NCI-H187 (cell line): ENCODE measurements around the gene SH2D3A.
"Not testable (repeated sequence)": the region's sequence is repeated elsewhere in the genome, so short reads cannot be mapped to it uniquely, and the experiment has no call there.

Experiments used
- DNase-seq, 2 experiments: peaks; one replicate each; lab custom pipeline; 2025; lab: John Stamatoyannopoulos, UW

Gene SH2D3A

GRCh38 chr19:6767357-6768235 is at the start of gene SH2D3A:
Gene SH2D3A (minus strand): TSS chr19:6767435. CDS start chr19:6763748, 3,687 bp downstream.
- no peak for DNase-seq

GRCh38 chr19:6813659-6814058 is 46.4 kb upstream of the SH2D3A start:
- no peak for DNase-seq

- no peak for DNase-seq
Observed at GRCh38 chr19:6812612-6813011, 45.4 kb upstream of the SH2D3A start.

GRCh38 chr19:6811906-6812305 is 44.7 kb upstream of the SH2D3A start:
- peak in 1 of 2 experiments; percentile 1 for DNase-seq

- DNase-seq: no peak
Observed at GRCh38 chr19:6811378-6811777, 44.1 kb upstream of the SH2D3A start.

- no peak for DNase-seq
Observed at GRCh38 chr19:6809262-6809661, 42.0 kb upstream of the SH2D3A start.

GRCh38 chr19:6808494-6808893 is 41.3 kb upstream of the SH2D3A start:
- DNase-seq: no peak

- DNase-seq: no peak
Observed at GRCh38 chr19:6807291-6807690, 40.1 kb upstream of the SH2D3A start.

- DNase-seq: no peak
Observed at GRCh38 chr19:6806488-6806887, 39.3 kb upstream of the SH2D3A start.

GRCh38 chr19:6803036-6803404 is 35.8 kb upstream of the SH2D3A start:
- DNase-seq: no peak

- DNase-seq: no peak
Observed at GRCh38 chr19:6802336-6803035, 35.3 kb upstream of the SH2D3A start.

- DNase-seq: no peak
Observed at GRCh38 chr19:6801485-6802086, 34.4 kb upstream of the SH2D3A start.

GRCh38 chr19:6800991-6801484 is 33.8 kb upstream of the SH2D3A start:
- no peak for DNase-seq

- not testable (repeated sequence) for DNase-seq
Observed at GRCh38 chr19:6800160-6800790, 33.0 kb upstream of the SH2D3A start.

GRCh38 chr19:6797646-6798045 is 30.4 kb upstream of the SH2D3A start:
- DNase-seq: no peak

- DNase-seq: no peak
Observed at GRCh38 chr19:6796278-6796677, 29.0 kb upstream of the SH2D3A start.

GRCh38 chr19:6794686-6795431 is 27.6 kb upstream of the SH2D3A start:
- DNase-seq: no peak

- DNase-seq: no peak
Observed at GRCh38 chr19:6793973-6794372, 26.7 kb upstream of the SH2D3A start.

- DNase-seq: no peak
Observed at GRCh38 chr19:6793411-6793810, 26.2 kb upstream of the SH2D3A start.

GRCh38 chr19:6791237-6791636 is 24.0 kb upstream of the SH2D3A start:
- DNase-seq: no peak
